Measurements from ENCODE around the gene AUNIP.
"Not testable (repeated sequence)": the region's sequence is repeated elsewhere in the genome, so short reads cannot be mapped to it uniquely, and the experiment has no call there.

Gene AUNIP

DNA sequence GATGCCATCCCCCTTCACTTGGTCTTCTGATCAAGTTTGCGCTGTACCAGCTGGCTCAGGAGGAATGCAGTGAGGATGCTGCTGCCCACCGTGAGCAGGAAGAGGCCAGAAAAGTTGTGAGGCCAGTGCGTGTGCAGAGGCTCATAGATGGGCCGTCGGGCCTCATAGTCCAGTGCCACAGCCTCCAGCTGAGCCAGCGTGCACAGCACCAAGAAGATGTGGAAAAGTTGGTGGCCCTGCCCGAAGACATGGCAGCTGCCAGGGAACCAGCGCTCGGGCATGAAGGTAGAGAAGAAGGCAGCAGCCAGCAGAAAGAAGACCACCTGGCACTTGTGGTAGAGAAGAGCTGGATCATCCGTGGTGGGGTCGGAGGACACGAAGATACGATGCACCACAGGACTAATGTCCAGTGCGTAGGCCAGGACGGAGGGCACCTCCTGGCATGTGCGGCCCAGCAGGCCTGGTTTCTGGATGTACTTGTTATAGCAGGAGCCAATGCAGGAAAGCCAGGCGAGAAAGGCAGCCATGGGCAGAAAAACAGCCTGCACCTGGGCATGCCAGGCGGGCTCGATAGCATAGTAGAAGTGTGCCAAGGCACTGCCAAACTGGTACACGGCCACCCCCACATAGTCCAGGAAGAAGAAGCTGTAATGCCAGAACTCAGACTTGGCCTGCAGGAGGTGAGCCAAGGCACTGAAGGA, 3.7 kb upstream of the AUNIP start:
- no peak for DNase-seq

DNA sequence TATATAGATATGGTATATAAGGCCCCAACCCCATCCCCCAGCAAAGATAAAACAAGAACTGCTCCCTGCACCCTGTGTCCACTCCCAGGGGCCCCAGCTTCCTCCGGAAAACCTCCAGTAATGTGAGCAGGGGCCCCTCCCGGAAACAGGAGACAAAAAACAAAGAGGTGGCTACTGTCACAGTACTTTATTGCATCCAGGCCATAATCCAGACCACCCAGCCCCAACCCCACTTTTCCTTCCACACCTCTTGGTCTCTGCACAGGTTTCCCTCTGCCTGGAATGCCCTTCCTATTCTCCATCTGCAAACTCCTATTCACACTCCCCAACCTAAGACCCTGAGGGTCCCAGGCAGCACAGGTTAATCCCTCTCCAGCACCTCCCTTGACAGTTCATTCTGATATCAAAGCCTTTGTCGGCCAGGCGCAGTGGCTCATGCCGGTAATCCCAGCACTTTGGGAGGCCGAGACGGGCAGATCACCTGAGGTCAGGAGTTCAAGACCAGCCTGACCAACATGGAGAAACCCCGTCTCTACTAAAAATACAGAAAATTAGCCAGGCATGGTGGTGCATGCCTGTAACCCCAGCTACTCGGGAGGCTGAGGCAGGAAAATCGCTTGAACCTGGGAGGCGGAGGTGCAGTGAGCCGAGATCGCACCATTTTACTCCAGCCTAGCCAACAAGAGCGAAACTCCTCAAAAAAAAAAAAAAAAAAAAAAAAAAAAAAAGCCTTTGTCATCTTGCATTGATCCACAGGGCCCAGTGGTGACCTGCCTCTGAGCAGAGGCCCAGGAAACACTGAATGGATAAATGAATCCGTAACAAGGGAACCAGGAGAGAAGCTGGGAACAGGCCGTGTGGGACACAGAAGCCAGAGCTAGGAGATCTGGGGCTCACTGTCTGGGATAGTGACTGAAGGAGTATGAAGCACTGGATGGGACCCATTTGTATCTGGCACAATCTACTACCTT, 2.3 kb upstream of the AUNIP start:
- no peak for DNase-seq

DNA sequence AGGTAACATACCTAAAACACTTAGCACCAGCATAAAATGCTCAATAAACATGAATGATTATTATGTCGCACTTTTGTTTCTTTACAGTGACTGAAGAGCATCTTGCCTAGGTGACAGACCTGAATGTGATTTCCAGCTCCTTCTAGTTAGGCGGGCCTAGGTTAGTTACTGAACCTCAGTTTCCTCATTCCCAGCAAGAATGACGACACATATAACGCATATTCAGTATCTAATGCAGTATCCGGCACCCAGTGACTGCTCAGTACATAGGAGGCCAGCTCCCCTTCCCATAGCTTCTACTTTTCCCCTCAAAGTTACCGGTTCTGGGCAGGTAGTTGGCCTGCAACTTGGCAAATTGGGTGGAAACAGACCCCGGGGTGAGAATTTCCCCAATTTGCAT, 763 bp downstream of the AUNIP start:
- DNase-seq, result no peak

DNA sequence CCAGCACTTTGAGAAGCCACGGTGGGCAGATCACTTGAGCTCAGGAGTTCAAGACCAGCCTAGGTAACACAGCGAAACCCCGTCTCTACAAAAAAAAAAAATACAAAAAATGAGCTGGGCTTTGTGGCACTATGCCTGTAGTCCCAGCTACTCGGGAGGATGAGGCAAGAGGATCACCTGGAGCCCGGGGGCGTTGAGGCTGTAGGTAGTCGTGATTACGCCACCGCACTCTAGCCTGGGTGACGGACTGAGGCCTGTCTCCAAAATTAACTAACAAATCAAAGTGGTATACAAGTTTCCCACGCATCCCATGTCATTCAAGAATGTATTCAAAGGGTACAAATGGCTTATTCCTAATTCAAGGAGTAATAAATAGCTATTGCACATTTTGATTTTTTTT, 2.4 kb downstream of the AUNIP start:
- DNase-seq, result no peak

DNA sequence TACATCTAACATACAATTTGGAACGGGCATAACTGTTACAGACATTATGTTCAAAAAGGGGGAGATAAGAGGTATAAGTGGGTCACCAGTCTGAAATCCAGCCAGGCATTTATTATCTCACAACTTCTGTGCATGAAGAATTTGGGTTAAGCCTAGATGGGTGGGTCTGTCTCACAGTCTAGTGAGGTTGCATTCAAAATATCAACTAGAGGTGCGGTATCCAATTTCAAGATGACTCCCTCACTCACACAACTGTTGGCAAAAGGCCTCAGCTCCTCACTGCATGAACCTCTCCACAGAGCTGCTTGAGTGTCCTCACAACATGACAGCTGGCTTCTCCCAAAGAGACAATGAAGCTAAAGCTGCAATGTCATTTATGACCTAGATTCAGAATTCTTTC, 4.7 kb downstream of the AUNIP start:
- DNase-seq, result no peak

DNA sequence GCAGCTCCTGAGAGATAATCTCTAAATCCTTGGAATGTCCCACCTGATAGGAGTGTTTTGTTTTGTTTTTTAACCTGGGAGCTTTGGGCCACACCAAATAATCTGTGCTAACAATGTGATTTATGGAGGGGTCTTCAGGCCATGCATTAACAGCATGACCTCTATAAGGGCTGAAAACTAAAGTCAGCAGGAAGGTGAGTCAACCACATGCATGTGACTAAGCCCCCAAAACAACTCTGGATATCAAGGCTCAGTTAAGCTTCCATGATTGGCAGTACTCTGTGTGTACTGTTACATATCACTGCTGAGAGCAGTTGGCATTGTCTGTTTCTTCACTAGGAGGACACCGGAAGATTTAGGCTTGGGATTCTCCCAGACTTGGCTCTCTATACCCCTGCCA, 10.7 kb downstream of the AUNIP start:
- no peak for DNase-seq

DNA sequence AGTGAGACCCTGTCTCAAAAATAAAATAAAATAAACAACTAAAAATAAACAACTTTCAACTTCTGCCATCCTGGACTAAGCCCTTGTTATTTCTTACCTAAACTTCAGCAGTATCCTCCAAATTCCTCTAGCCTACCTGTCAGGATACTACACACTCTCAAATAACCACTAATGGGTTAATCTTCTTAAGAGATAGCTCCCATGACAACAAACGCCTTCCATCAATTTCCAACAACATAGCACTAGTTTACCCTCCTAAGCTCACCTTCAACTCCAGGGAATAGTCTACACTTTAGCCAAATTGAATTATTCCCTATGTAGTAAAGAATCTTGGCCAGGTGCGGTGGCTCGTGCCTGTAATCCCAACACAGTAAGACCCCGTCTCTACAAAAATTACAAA, 11.3 kb downstream of the AUNIP start:
- DNase-seq, result no peak

DNA sequence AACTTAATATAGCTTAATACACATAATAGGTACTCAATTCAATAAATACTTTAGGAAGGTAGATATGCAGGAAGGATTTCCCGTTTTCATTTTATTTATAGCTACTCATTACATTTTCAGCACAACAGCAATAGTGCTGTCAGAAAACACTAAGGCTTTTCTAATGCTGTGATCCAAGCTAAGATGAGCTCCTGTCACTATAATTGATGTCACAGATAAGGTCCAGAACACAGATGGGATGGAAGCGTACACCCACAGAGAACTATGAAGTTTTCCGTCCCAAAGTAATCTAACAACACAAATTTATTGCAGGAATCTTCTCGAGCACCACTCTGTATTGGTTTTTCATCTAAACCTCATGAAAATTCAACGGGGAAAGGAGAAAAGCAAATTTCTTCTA, 13.6 kb downstream of the AUNIP start:
- no peak for DNase-seq

DNA sequence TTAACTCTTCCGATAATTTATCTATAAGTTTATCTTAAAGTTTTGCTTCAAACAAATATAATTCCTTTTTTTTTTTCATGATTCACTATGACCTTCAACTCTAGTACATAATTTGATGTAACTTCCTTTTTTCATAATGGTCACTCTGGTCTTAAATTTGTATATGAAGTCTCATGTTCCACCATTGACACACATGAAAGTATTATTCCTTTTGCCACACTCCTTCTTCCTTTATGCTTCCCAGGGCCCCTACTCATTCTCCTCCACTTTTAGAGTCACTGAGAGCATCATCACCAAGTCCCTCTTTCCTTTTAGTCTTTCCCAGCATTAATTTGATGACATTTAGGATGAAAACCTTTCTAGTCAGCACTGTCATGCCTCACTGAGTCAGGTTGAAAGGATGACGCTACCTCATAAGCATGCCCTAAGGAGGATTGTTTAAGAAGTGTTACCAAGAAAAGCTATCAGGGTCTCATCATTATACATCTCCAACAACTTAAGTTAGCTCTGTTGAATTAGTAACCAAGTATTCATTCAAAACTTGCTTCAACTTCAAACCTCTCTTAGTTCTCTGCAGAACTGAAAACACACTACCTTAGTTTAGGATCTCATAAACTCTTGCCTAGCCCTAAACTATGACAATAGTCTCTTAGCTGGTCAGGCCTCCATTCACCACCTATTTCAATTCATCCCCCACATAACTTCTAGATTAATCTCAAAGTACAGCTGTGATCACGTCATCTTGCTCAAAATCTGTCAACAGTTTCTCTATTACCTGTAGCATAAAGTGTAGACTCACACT, 14.5 kb downstream of the AUNIP start:
- DNase-seq, result no peak

DNA sequence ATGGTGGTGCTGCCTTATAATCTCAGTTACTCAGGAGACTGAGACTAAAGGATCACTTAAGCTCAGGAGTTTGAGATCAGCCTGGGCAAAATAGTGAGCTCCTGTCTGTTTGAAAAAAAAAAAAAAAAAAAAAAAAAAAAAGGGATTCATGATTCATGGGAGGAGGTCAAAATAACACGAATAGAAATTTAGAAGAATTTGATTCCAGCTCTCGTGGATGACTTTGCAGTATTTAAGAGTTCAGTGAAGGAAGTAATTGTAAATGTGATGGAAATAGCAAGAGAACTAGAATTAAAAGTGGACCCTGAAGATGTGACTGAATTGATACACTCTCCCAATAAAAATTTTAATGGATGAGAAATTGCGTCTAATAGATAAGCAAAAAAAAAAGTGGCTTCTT, 15.8 kb downstream of the AUNIP start:
- no peak for DNase-seq

DNA sequence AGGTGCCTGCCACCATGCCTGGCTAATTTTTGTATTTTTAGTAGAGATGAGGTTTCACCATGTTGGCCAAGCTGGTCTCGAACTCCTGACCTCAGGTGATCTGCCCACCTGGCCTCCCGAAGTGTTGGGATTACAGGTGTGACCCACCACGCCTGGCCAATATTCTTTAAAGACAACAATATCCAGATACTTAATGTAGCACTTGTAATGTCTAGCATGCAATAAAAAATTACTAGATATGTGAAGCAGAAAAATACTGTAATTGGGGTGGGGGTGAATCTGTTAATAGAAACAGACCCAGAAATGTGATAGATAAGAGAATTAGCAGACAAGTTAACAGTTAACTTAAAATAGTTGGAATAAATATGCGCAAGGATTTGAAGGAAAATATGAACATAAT, 19.4 kb downstream of the AUNIP start:
- not testable (repeated sequence) for DNase-seq

DNA sequence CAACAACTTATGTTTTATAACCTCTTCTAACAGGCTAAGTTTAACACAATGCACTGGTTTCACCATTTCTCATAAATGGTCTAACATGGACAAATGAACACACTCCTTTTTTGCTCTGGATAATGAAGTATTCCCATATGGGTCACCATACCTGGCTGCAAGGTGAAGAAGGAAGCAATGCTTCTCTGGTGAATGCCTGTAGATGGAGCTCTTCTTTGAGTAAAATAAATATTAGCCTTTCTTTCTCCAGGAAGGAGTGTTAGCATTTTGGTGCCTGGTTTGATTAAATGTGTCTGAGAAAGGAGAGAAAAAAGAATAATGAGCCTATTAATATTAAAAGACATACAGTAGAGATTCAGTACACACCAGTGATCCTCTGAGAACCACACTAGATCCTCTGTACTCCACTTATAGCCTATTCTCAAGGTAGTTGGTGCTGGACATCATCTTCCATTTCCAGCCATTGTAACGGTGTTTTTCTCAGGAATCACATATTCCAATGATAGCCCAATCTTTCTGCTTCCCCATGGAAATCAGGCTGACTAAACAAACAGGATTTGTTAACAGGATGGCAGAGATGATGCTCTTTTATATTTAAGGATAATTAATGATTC, 21.9 kb downstream of the AUNIP start:
- peak; percentile 34 for DNase-seq

DNA sequence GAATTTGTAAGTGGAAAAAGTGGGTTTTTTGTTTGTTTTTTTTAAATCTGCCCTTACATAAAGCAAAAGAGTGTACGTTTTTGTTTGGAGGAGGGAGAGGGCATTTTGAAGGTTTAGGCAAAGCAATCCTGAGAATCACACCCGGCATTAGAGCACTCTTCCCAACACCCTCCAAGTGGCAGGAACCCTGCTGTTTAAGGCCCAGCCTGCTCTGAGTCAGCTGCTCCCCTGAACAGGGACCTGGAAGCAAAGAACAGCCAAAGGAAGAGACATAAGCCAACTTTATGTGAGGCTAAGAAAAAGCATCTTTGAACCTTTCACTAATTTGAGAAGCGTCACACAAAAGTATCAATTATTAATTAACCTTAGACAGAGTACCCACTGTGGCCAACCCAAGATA, 22.6 kb downstream of the AUNIP start:
- no peak for DNase-seq

DNA sequence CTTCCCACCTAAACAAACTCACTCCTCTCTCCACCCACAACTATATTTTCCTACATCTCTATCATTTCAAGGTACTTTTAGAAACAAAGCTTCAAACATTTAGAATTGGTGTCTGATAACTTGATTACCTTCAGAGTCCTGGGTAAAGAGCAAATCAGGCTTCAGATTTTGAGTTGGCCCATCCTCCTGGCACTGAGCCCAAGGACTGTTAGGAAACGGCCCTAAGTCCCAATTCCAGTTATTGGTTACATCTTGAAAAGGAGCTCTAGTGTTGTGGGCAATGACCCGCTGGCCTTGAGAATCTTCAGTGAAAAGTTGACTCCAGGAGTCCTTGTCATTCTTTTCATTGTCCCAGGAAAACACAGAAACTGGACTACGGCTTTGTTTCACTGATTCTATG, 24.4 kb downstream of the AUNIP start:
- DNase-seq, result no peak

DNA sequence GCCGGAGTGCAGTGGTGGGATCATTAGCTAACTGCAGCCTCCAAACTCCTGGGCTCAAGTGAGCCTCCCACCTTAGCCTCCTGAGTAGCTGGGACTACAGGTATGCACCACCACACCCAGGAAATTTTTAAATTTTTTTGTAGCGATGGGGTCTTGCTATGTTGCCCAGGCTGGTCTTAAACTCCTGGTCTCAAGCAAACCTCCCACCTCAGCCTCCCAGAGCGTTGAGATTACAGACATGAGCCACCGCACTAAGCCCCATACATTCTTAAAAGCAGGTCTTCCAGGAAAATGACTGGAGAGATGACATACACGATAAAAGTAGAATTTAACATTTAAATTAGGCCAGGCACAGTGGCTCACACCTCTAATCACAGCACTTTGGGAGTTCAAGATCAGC, 26.1 kb downstream of the AUNIP start:
- no peak for DNase-seq

DNA sequence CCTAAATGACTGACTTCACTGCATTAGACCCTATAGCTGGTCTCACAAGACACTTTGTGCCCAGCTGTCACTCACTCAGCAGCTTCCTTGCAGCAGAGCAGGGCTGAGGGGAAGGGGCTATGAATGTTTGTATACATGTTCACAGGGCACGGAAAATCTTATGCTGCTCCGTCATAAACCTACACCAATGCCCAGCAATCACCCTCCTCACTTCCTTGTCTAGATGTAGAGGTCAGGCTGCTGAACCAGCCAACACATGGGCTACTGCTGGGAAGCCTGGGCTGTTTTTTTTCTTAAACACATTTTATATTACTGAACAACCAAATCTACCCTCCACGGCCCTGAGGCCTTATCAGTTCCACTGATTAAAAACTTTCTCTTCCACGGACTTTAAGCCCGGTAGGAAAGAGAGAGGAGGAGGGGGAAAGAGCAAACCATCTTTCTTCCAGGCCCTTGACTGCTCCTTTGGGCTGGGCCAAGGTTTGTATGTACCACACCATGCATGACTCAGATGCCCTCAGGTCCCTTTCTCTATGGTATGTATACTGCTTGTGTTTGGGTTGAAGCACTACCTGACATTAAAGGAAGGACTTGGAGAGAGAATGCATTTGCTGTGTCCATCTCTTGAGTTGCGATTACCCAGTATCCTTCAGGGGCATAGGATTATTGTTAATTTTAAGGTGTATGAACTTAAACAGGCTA, 26.8 kb downstream of the AUNIP start:
- no peak for DNase-seq

DNA sequence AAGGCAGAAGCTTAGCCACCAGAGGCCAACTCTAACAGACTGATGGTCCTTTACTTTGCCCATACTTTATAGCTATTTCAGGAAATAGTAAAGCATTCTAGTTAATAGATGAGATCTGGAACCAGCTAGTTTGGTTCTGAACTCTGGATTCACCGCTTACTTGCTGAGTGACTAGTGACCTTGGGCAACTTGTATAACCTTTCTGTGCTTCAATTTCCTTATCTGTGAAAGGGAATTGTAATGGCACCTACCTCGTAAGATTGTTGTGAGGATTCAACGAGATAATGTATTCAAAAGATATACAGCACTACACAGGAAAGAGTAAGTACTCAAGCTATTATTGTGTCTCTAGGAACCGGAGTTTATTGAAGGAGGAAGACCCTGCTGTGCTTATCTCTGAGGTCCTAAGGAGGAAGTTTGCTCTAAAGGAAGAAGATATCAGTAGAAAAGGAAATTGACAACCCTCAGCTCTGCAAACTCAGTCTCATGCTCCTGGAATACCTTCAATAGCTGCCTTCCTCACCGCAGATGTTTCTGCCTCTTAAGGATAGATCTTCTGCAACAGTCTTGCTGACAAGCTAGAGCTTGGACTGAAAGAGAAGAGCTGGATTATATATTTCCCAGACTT, 27.6 kb downstream of the AUNIP start:
- no peak for DNase-seq

DNA sequence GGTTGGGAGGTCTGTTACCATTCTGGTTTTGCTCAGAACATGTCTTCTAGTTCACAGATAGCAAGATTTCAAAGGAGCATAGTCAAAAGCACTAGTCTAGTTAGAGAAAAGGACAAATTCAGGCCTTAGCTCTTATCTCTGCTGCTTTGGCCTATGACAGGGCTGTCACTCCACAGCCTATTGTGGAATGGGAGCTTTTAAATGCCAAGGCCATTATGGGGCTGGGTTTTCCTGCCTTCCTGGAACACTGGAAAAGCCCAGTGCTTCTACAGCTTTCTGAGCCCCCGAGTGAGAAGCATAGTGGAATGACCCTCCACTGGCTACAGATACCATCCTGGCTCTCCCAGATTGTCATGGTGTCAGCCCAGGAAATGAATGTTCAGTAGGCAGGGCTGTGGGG, 30.2 kb downstream of the AUNIP start:
- no peak for DNase-seq

DNA sequence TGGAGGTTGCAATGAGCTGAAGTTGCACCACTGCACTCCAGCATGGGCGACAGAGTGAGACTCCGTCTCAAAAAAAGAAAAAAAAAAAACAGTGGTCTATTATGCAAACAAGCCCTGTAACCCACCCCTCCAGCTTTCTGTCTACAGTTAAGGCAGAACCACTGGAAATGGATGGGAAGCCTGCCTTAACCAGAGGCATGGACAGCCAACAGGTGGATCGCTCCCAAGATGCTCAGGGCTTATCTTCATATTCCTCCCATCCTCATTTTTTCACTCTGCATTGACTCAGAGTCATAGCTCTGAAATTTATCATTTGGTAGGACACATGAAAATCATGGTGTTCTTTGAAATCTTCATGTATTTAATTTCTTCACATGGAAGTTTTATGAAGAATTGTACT, 30.8 kb downstream of the AUNIP start:
- no peak for DNase-seq

DNA sequence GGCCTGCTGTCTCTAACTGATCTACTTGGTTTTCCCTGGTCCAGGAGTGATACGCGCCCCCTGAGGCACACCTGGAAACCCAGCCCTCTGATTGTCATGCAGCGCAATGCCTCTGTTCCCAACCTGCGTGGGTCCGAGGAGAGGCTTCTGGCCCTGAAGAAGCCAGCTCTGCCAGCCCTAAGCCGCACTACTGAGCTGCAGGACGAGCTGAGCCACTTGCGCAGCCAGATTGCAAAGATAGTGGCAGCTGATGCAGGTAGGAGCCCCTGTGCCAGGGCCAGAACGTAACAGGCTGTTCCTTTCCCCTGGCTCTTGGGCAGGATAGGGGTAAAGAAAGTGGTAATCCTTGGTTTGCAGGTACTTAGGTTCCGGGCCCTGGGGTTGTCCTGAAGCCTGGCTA, 32.7 kb downstream of the AUNIP start:
- no peak for DNase-seq

DNA sequence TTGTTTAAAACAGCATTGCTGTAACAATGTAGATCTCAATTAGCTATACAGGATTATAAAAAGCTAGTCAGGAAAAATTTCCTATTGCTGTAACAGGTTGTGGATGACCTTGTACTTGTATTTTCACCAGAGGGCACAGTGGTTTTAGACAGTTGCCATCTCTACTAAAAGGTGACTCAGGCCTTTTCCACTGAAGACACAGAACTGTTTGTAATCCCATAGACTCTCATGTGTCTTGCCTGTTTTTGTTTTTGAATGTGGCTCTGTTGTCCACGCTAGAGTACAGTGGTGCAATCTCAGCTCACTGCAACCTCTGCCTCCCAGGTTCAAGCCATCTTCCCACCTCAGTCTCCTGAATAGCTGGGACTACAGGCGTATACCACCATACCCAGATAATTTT, 33.7 kb downstream of the AUNIP start:
- no peak for DNase-seq

DNA sequence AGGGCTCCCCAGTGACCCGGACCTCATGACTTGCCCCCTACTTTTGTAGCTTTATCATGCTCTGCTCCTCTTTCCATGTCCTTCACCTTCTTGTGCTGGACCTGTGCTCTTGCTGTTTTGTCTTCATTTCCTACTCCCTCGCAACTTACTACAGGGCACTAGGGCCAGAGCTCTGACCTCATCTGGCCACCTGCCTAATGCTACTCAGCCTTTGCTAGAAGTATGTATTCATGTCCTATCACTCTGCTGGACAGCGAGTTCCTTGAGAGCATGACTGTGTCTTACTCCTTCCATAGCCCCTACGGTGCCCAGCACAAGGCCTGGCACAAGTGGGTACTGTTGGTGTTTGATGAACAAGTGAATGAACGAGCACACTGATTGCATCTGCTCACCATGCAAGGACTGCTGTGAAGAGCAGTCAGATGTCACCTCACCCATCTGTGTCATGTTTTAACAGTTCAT, 37.6 kb downstream of the AUNIP start:
- DNase-seq, result no peak

All from COR-L47 (cell line).